Naive thymus-derived CD4-positive, alpha-beta T cell (primary cell): Measurements from ENCODE around the gene SHMT1. TPM values are rescaled to one million over a fixed set of nuclear protein-coding genes. Genes with fewer than 3 reads are reported as not detected.
"Not testable (repeated sequence)": the region's sequence is repeated elsewhere in the genome, so short reads cannot be mapped to it uniquely, and the experiment has no call there.

ENCODE experiments used
- ATAC-seq: fragments of 150-1000 bp; cut with Tn5 transposase; 2 replicates; pipeline ENCODE4 v1.10.0; 2021; ENCODE audit warnings: mild to moderate bottlenecking, moderate library complexity
- CTCF ChIA-PET: fragments of 350-600 bp; sonication (Branson Sonifier 250); formaldehyde crosslinking; loops from one replicate; lab custom pipeline; 2021; ENCODE audit warnings: antibody characterized with exemption; lab: Charles Lee
- POLR2A ChIA-PET: fragments of 350-600 bp; sonication (Branson Sonifier 250); formaldehyde crosslinking; loops from one replicate; lab custom pipeline; 2021; ENCODE audit warnings: antibody characterized with exemption, inconsistent platforms; lab: Charles Lee
- DNase-seq, 9 donors: peaks; one replicate each; pipeline versions ENCODE4 v3.0.0 to v3.0.0-alpha.2; 2020 to 2022; ENCODE audit warnings: mixed read lengths in 1 of 9
- H3K27ac ChIP-seq: one replicate; pipeline ENCODE4 v1.7.0; 2013; ENCODE audit warnings: mild to moderate bottlenecking, low read depth, low read length, moderate library complexity
- H3K27me3 ChIP-seq, 2 donors: one replicate each; pipeline ENCODE4 v1.7.0; 2013; ENCODE audit warnings: low read length in 2 of 2, mild to moderate bottlenecking in 2 of 2, moderate library complexity in 2 of 2; ENCODE audit not compliant: control insufficient read depth in 2 of 2, insufficient read depth in 2 of 2
- H3K36me3 ChIP-seq, 3 experiments: 1 replicate in 2 of 3; 2 replicates in 1 of 3; pipeline ENCODE4 v1.7.0; 2013; ENCODE audit warnings: low read length in 3 of 3, mild to moderate bottlenecking in 3 of 3, moderate library complexity in 1 of 3; ENCODE audit not compliant: insufficient read depth in 3 of 3, control insufficient read depth in 2 of 3
- H3K4me1 ChIP-seq, 2 donors: one replicate each; pipeline ENCODE4 v1.7.0; 2013; ENCODE audit warnings: low read length in 2 of 2, mild to moderate bottlenecking in 2 of 2, moderate library complexity in 1 of 2; ENCODE audit not compliant: control insufficient read depth in 2 of 2, insufficient read depth in 2 of 2
- H3K4me3 ChIP-seq: 2 replicates; pipeline ENCODE4 v1.7.0; 2013; ENCODE audit warnings: mild to moderate bottlenecking, low read length
- H3K9me3 ChIP-seq, 3 experiments: 1 replicate in 2 of 3; 2 replicates in 1 of 3; pipeline ENCODE4 v1.7.0; 2013; ENCODE audit warnings: low read length in 3 of 3; ENCODE audit not compliant: control insufficient read depth in 2 of 3
- H3K27ac Mint-ChIP-seq, 9 donors: one replicate each; pipeline ENCODE4 v1.8.0; 2020 to 2022; ENCODE audit warnings: mixed read lengths in 9 of 9, mild to moderate bottlenecking in 8 of 9, moderate library complexity in 5 of 9, inconsistent platforms in 2 of 9
- H3K27me3 Mint-ChIP-seq, 5 donors: one replicate each; pipeline ENCODE4 v1.8.0; 2021 to 2022; ENCODE audit warnings: mixed read lengths in 5 of 5, mild to moderate bottlenecking in 1 of 5
- H3K36me3 Mint-ChIP-seq, 5 donors: one replicate each; pipeline ENCODE4 v1.8.0; 2020 to 2022; ENCODE audit warnings: mixed read lengths in 5 of 5, mild to moderate bottlenecking in 3 of 5, inconsistent platforms in 1 of 5
- H3K4me1 Mint-ChIP-seq, 7 donors: one replicate each; pipeline ENCODE4 v1.8.0; 2020 to 2022; ENCODE audit warnings: mixed read lengths in 7 of 7, mild to moderate bottlenecking in 3 of 7, inconsistent platforms in 1 of 7
- H3K4me3 Mint-ChIP-seq, 10 donors: one replicate each; pipeline ENCODE4 v1.8.0; 2020 to 2022; ENCODE audit warnings: mild to moderate bottlenecking in 10 of 10, mixed read lengths in 10 of 10, moderate library complexity in 6 of 10, inconsistent platforms in 2 of 10
- H3K9me3 Mint-ChIP-seq, 11 donors: one replicate each; pipeline ENCODE4 v1.8.0; 2020 to 2022; ENCODE audit warnings: mixed read lengths in 11 of 11, mild to moderate bottlenecking in 4 of 11, inconsistent platforms in 1 of 11, moderate library complexity in 1 of 11
- intact Hi-C, 2 donors: fragments of 100-400 bp; cut with micrococcal nuclease; formaldehyde crosslinking; loops; one replicate each; pipeline ENCODE4 v1.15.1; 2023
- polyA plus RNA-seq, 2 donors: library from polyadenylated mRNA; unstranded; fragments of 300-500 nt; fragmentation: Illumina TruSeq; gene quantifications; one replicate each; pipeline ENCODE4 v1.2.3, GENCODE V29; 2021
- total RNA-seq, 6 experiments: library from RNA in 5 of 6; stranded (reverse) in 5 of 6; gene quantifications; 1 replicate in 5 of 6; 2 replicates in 1 of 6; pipeline ENCODE4 v1.2.3 and lab custom pipeline; 2021 to 2026

Gene SHMT1
- total and polyA plus RNA-seq, 7 experiments from 2014 or later, result 7.5 to 44.0 (median 15.4) TPM

GRCh38 chr17:18314059-18314730 is 49.2 kb downstream of the SHMT1 start:
- peaks cover 42 to 50% of the 10 kb centered on the region in 2 donors for H3K4me1 ChIP-seq
- Mint-ChIP-seq H3K9me3 (peaks cover 0 to 8% (median 0%) of the 10 kb centered on the region in 11 donors), H3K4me3 (peak overlapping the region; percentile 89 to 98 (median 93)), H3K27me3 (peaks cover 0 to 2% (median 0%) of the 10 kb centered on the region in 5 donors), H3K36me3 (peaks cover 4 to 36% (median 18%) of the 10 kb centered on the region in 5 donors), H3K27ac (peak overlapping the region; percentile 92 to 99 (median 95)), H3K4me1 (peaks cover 54 to 80% (median 76%) of the 10 kb centered on the region in 7 donors)
- POLR2A ChIA-PET, result interaction anchor here (0.8 to 1.5 kb wide), 5 partner anchors 46 to 54 kb away, joined by 3 to 5 read pairs (median 3); partner anchors contain the start of genes MIEF2 and SHMT1
- no peaks in the 10 kb centered on the region for H3K9me3 ChIP-seq
- peak overlapping the region; percentile 95 for H3K4me3 ChIP-seq
- peak; percentile 1 for ATAC-seq
- intact Hi-C loops, result loop anchor here (1.0 to 10.0 kb wide), 9 partner anchors 49 to 719 kb away; partner anchors contain the start of genes ATPAF2 (in 1 of the 2), DRC3 (in 1 of the 2), DRG2 (in 1 of the 2) and GID4 (in 1 of the 2)
- H3K36me3 ChIP-seq, result peaks cover 0 to 26% (median 4%) of the 10 kb centered on the region in 3 experiments
- DNase-seq, result peak in 1 of 9 donors; percentile 15
- no peaks in the 10 kb centered on the region for H3K27me3 ChIP-seq
- H3K27ac ChIP-seq, result peak overlapping the region; percentile 93
- CTCF ChIA-PET, result interaction anchor here (1.5 kb wide), 1 partner anchor 49 kb away, joined by 4 read pairs; the partner anchor contains the start of gene SHMT1

GRCh38 chr17:18309202-18309601 is 54.1 kb downstream of the SHMT1 start:
- DNase-seq (no peak), ATAC-seq (no peak)
- Histone ChIP-seq H3K27me3 (no peaks in the 10 kb centered on the region), H3K4me3 (no peak overlapping the region), H3K9me3 (no peaks in the 10 kb centered on the region), H3K4me1 (peaks cover 7 to 13% of the 10 kb centered on the region in 2 donors), H3K27ac (no peak overlapping the region), H3K36me3 (peaks cover 10 to 29% (median 16%) of the 10 kb centered on the region in 3 experiments)
- H3K4me3 Mint-ChIP-seq, result no peak overlapping the region
- no peaks in the 10 kb centered on the region for H3K27me3 Mint-ChIP-seq
- ChIA-PET CTCF (no interaction called here), POLR2A (no interaction called here)
- intact Hi-C loops, result no loop called here
- peaks cover 0 to 23% (median 15%) of the 10 kb centered on the region in 5 donors for H3K36me3 Mint-ChIP-seq
- H3K4me1 Mint-ChIP-seq, result peaks cover 17 to 36% (median 33%) of the 10 kb centered on the region in 7 donors
- H3K27ac Mint-ChIP-seq, result no peak overlapping the region
- H3K9me3 Mint-ChIP-seq, result no peaks in the 10 kb centered on the region

- ATAC-seq, H3K4me3 Mint-ChIP-seq, intact Hi-C loops, H3K27ac Mint-ChIP-seq, H3K4me1 ChIP-seq, H3K4me3 ChIP-seq, H3K27me3 Mint-ChIP-seq, H3K4me1 Mint-ChIP-seq, H3K27ac ChIP-seq, POLR2A ChIA-PET, CTCF ChIA-PET, H3K9me3 Mint-ChIP-seq, H3K27me3 ChIP-seq, DNase-seq, H3K9me3 ChIP-seq: not testable (repeated sequence)
- peaks cover 19 to 65% (median 31%) of the 10 kb centered on the region in 3 experiments for H3K36me3 ChIP-seq
- H3K36me3 Mint-ChIP-seq, result peaks cover 0 to 41% (median 22%) of the 10 kb centered on the region in 5 donors
Observed at GRCh38 chr17:18303206-18303605, 60.1 kb downstream of the SHMT1 start.

- Histone ChIP-seq H3K4me1 (no peaks in the 10 kb centered on the region), H3K27ac (no peak overlapping the region), H3K27me3 (no peaks in the 10 kb centered on the region), H3K36me3 (peaks cover 14 to 54% (median 24%) of the 10 kb centered on the region in 3 experiments), H3K4me3 (no peak overlapping the region), H3K9me3 (no peaks in the 10 kb centered on the region)
- DNase-seq, result no peak
- Mint-ChIP-seq H3K27ac (peak overlapping the region in 1 of 9 donors; percentile 39), H3K4me1 (peaks cover 0 to 3% (median 0%) of the 10 kb centered on the region in 7 donors), H3K9me3 (no peaks in the 10 kb centered on the region), H3K27me3 (no peaks in the 10 kb centered on the region), H3K36me3 (peaks cover 0 to 45% (median 23%) of the 10 kb centered on the region in 5 donors), H3K4me3 (no peak overlapping the region)
- ATAC-seq, result peak; percentile 58
- intact Hi-C loops, result no loop called here
- ChIA-PET CTCF (no interaction called here), POLR2A (interaction anchor here (0.6 kb wide), 1 partner anchor 9 kb away, joined by 4 read pairs; no protein-coding TSS in a partner anchor)
Observed at GRCh38 chr17:18300725-18301480, 62.4 kb downstream of the SHMT1 start.

- H3K4me3 Mint-ChIP-seq, H3K4me1 Mint-ChIP-seq, POLR2A ChIA-PET, intact Hi-C loops, CTCF ChIA-PET, H3K27ac ChIP-seq, H3K4me1 ChIP-seq, DNase-seq, H3K4me3 ChIP-seq, ATAC-seq, H3K9me3 Mint-ChIP-seq, H3K27me3 Mint-ChIP-seq, H3K27ac Mint-ChIP-seq, H3K27me3 ChIP-seq, H3K9me3 ChIP-seq: not testable (repeated sequence)
- H3K36me3 Mint-ChIP-seq, result peaks cover 0 to 45% (median 20%) of the 10 kb centered on the region in 5 donors
- H3K36me3 ChIP-seq, result peaks cover 14 to 42% (median 15%) of the 10 kb centered on the region in 3 experiments
Observed at GRCh38 chr17:18298061-18298460, 65.3 kb downstream of the SHMT1 start.

- no peak for ATAC-seq
- Histone ChIP-seq H3K36me3 (peaks cover 10 to 58% (median 13%) of the 10 kb centered on the region in 3 experiments), H3K4me1 (no peaks in the 10 kb centered on the region), H3K9me3 (no peaks in the 10 kb centered on the region), H3K4me3 (no peak overlapping the region), H3K27ac (no peak overlapping the region), H3K27me3 (no peaks in the 10 kb centered on the region)
- Mint-ChIP-seq H3K4me1 (peaks cover 0 to 2% (median 0%) of the 10 kb centered on the region in 7 donors), H3K27me3 (no peaks in the 10 kb centered on the region), H3K36me3 (peaks cover 5 to 38% (median 13%) of the 10 kb centered on the region in 5 donors), H3K27ac (peak overlapping the region in 1 of 9 donors; percentile 25), H3K9me3 (no peaks in the 10 kb centered on the region), H3K4me3 (no peak overlapping the region)
- intact Hi-C loops, result no loop called here
- DNase-seq, result no peak
- POLR2A ChIA-PET, result no interaction called here
- CTCF ChIA-PET, result no interaction called here
Observed at GRCh38 chr17:18291718-18292540, 71.4 kb downstream of the SHMT1 start.
